Glutamatergic neuron (in vitro differentiated cells): ENCODE data around the gene PCED1B. TPM values are rescaled to one million over a fixed set of nuclear protein-coding genes. Genes with fewer than 3 reads are reported as not detected.

Source experiments
- DNase-seq: peaks from one replicate; pipeline ENCODE4 v3.0.0; 2022
- H3K27ac Mint-ChIP-seq: one replicate; pipeline ENCODE4 v1.8.0; 2020; ENCODE audit warnings: mild to moderate bottlenecking, mixed read lengths, inconsistent platforms; ENCODE audit not compliant: unreplicated experiment
- H3K27me3 Mint-ChIP-seq: one replicate; pipeline ENCODE4 v1.8.0; 2020; ENCODE audit warnings: mild to moderate bottlenecking, moderate library complexity, mixed read lengths, inconsistent platforms; ENCODE audit not compliant: unreplicated experiment
- H3K36me3 Mint-ChIP-seq: one replicate; pipeline ENCODE4 v1.8.0; 2020; ENCODE audit warnings: mild to moderate bottlenecking, mixed read lengths, inconsistent platforms; ENCODE audit not compliant: unreplicated experiment
- H3K4me1 Mint-ChIP-seq: one replicate; pipeline ENCODE4 v1.8.0; 2020; ENCODE audit warnings: mild to moderate bottlenecking, low read depth, mixed read lengths, inconsistent platforms; ENCODE audit not compliant: unreplicated experiment
- H3K4me3 Mint-ChIP-seq: one replicate; pipeline ENCODE4 v1.8.0; 2020; ENCODE audit warnings: mild to moderate bottlenecking, mixed read lengths, inconsistent platforms; ENCODE audit not compliant: unreplicated experiment
- H3K9me3 Mint-ChIP-seq: one replicate; pipeline ENCODE4 v1.8.0; 2020; ENCODE audit warnings: mild to moderate bottlenecking, moderate library complexity, mixed read lengths, inconsistent platforms; ENCODE audit not compliant: unreplicated experiment
- CTCF ChIP-seq: fragments of 200-600 bp; sonication (generic); IDR thresholded peaks from one replicate; pipeline ENCODE4 v1.5.0; 2021; ENCODE audit not compliant: partially characterized antibody, unreplicated experiment
- total RNA-seq: library from RNA; stranded (reverse); fragmentation: NEBNext Ultra II Directional; extraction: Animal tissue kit (Norgen Biotek cat#: 25700); gene quantifications from one replicate; pipeline ENCODE4 v1.2.1, GENCODE V29; 2021; ENCODE audit not compliant: unreplicated experiment

Gene PCED1B
- total RNA-seq, 1 donor from 2014 or later: 0.27 TPM

GRCh38 chr12:47088021-47088944, 8.9 kb downstream of the PCED1B start:
- TF ChIP-seq CTCF: no peak
- Mint-ChIP-seq H3K27ac (no peak overlapping the region), H3K4me1 (peaks cover 4% of the 10 kb centered on the region), H3K4me3 (no peak overlapping the region), H3K36me3 (no peaks in the 10 kb centered on the region), H3K27me3 (no peaks in the 10 kb centered on the region), H3K9me3 (no peaks in the 10 kb centered on the region)
- no peak for DNase-seq

GRCh38 chr12:47091009-47091408, 11.6 kb downstream of the PCED1B start:
- H3K9me3 Mint-ChIP-seq: no peaks in the 10 kb centered on the region
- peaks cover 4% of the 10 kb centered on the region for H3K4me1 Mint-ChIP-seq
- H3K27ac Mint-ChIP-seq: no peak overlapping the region
- no peak for TF ChIP-seq CTCF
- H3K4me3 Mint-ChIP-seq: no peak overlapping the region
- H3K27me3 Mint-ChIP-seq: no peaks in the 10 kb centered on the region
- no peaks in the 10 kb centered on the region for H3K36me3 Mint-ChIP-seq
- DNase-seq: no peak

GRCh38 chr12:47094804-47095203, 15.4 kb downstream of the PCED1B start:
- Mint-ChIP-seq H3K9me3 (no peaks in the 10 kb centered on the region), H3K4me3 (no peak overlapping the region), H3K4me1 (no peaks in the 10 kb centered on the region), H3K27ac (no peak overlapping the region), H3K36me3 (no peaks in the 10 kb centered on the region), H3K27me3 (no peaks in the 10 kb centered on the region)
- no peak for TF ChIP-seq CTCF
- no peak for DNase-seq

GRCh38 chr12:47095446-47096236, 16.2 kb downstream of the PCED1B start:
- no peak for DNase-seq
- Mint-ChIP-seq H3K4me1 (no peaks in the 10 kb centered on the region), H3K27ac (no peak overlapping the region), H3K4me3 (no peak overlapping the region), H3K9me3 (no peaks in the 10 kb centered on the region), H3K36me3 (no peaks in the 10 kb centered on the region), H3K27me3 (no peaks in the 10 kb centered on the region)
- no peak for TF ChIP-seq CTCF
